ENCODE results near the gene AIFM1.

GRCh38 chrX:130166503-130166777 is 799 bp upstream of the AIFM1 start:
- no peak for TF ChIP-seq EZH2 (optimal IDR thresholded peaks at IDR 0.05; ENCODE audit: low read depth, low read length)
- TF ChIP-seq, protein P1, sequence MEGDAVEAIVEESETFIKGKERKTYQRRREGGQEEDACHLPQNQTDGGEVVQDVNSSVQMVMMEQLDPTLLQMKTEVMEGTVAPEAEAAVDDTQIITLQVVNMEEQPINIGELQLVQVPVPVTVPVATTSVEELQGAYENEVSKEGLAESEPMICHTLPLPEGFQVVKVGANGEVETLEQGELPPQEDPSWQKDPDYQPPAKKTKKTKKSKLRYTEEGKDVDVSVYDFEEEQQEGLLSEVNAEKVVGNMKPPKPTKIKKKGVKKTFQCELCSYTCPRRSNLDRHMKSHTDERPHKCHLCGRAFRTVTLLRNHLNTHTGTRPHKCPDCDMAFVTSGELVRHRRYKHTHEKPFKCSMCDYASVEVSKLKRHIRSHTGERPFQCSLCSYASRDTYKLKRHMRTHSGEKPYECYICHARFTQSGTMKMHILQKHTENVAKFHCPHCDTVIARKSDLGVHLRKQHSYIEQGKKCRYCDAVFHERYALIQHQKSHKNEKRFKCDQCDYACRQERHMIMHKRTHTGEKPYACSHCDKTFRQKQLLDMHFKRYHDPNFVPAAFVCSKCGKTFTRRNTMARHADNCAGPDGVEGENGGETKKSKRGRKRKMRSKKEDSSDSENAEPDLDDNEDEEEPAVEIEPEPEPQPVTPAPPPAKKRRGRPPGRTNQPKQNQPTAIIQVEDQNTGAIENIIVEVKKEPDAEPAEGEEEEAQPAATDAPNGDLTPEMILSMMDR (IDR thresholded peaks at IDR 0.05; ENCODE audit: low read length), result no peak

All from MM.1S (cell line).